Parathyroid adenoma (tissue), 2 donors: Measurements from ENCODE around the gene NEDD4L.

Experiments
- H2AFZ ChIP-seq: fragments of 300-600 bp; sonication (generic); one replicate; pipeline ENCODE4 v1.7.0; 2017; ENCODE audit warnings: antibody characterized with exemption, mild to moderate bottlenecking
- H3K27ac ChIP-seq: fragments of 300-600 bp; sonication (generic); one replicate; pipeline ENCODE4 v1.7.0; 2017
- H3K27me3 ChIP-seq: fragments of 300-600 bp; sonication (generic); one replicate; pipeline ENCODE4 v1.7.0; 2017; ENCODE audit warnings: low read length; ENCODE audit not compliant: control insufficient read depth, insufficient read depth
- H3K36me3 ChIP-seq: fragments of 300-600 bp; sonication (generic); one replicate; pipeline ENCODE4 v1.7.0; 2017; ENCODE audit warnings: low read length; ENCODE audit not compliant: control insufficient read depth, insufficient read depth
- H3K4me1 ChIP-seq: fragments of 300-600 bp; sonication (generic); one replicate; pipeline ENCODE4 v1.7.0; 2017; ENCODE audit warnings: control low read depth
- H3K4me2 ChIP-seq: fragments of 300-600 bp; sonication (generic); one replicate; pipeline ENCODE4 v1.7.0; 2017; ENCODE audit warnings: low read length
- H3K4me3 ChIP-seq: fragments of 300-600 bp; sonication (generic); one replicate; pipeline ENCODE4 v1.7.0; 2017; ENCODE audit warnings: low read depth, low read length
- H3K79me2 ChIP-seq: fragments of 300-600 bp; sonication (generic); one replicate; pipeline ENCODE4 v1.7.0; 2017; ENCODE audit warnings: control low read depth
- H3K9ac ChIP-seq: fragments of 300-600 bp; sonication (generic); one replicate; pipeline ENCODE4 v1.7.0; 2017; ENCODE audit warnings: mild to moderate bottlenecking
- H3K9me3 ChIP-seq: fragments of 300-600 bp; sonication (generic); one replicate; pipeline ENCODE4 v1.7.0; 2017; ENCODE audit warnings: low read length; ENCODE audit not compliant: control insufficient read depth
- CTCF ChIP-seq: fragments of 300-600 bp; sonication (generic); IDR thresholded peaks from one replicate; pipeline ENCODE4 v1.7.0; 2017; ENCODE audit warnings: antibody characterized with exemption, mild to moderate bottlenecking
- donor health status: primary hyperparathyroidism.

The NEDD4L gene

DNA sequence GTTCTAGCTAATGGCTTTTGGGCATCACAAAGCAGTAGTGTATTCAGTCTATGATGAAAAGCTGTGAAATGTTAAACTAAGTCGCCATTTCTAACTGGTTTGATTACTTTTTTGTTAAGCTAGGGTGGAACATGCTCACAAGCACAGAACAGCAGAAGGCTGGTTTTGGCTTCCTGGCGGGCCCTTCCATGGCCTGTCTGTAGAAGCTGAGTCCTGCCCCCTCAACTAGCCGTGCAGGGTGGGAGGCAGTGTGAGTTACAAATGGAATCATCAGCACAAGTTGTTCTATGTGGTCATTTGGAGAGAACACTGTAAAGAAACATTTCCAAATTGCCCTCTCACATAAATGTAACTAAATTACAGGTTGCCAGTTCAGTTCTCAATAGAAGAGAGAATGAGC lies 294.1 kb downstream of the NEDD4L start:
- no peak overlapping the region for H2AFZ ChIP-seq
- H3K79me2 ChIP-seq = no peaks in the 10 kb centered on the region
- H3K27me3 ChIP-seq = no peaks in the 10 kb centered on the region
- H3K9me3 ChIP-seq = no peaks in the 10 kb centered on the region
- H3K4me3 ChIP-seq = no peak overlapping the region
- H3K9ac ChIP-seq = no peak overlapping the region
- H3K4me2 ChIP-seq = no peak overlapping the region
- H3K27ac ChIP-seq = no peak overlapping the region
- no peaks in the 10 kb centered on the region for H3K4me1 ChIP-seq
- no peak for TF ChIP-seq CTCF
- no peaks in the 10 kb centered on the region for H3K36me3 ChIP-seq

DNA sequence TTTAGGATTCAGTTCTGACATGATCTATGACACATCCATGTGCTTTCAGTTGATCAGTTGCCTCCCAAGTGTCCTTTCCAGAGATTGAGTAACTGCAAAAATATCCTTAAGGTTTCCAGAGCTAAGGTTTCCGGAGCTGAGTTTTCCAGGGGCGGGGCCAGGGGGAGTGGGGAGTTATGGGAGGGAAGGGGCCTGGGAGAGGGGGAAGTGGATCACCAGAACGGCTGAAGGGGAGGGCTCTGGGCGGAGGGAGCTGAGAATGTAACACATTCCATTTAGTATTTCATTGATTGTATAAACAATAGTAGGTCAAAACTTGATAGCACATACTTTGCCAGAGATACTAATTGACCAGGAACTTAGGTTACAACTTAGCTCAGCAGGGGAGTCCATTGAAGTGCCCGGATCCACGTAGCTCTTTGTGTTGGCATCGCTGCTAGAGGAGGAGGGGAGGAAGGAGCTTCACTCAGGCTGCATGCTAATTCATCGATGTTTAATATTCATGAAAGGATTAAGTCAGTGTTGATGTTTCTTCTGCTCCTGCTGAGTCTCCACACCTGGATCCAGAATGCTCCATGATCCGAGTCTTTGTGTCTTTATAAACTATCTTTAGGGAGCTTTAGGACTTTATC lies 295.1 kb downstream of the NEDD4L start:
- no peaks in the 10 kb centered on the region for H3K9me3 ChIP-seq
- H3K9ac ChIP-seq = no peak overlapping the region
- no peaks in the 10 kb centered on the region for H3K27me3 ChIP-seq
- no peaks in the 10 kb centered on the region for H3K79me2 ChIP-seq
- no peak overlapping the region for H3K4me2 ChIP-seq
- no peaks in the 10 kb centered on the region for H3K36me3 ChIP-seq
- H3K4me1 ChIP-seq = no peaks in the 10 kb centered on the region
- H3K27ac ChIP-seq = no peak overlapping the region
- no peak overlapping the region for H3K4me3 ChIP-seq
- TF ChIP-seq CTCF = no peak
- no peak overlapping the region for H2AFZ ChIP-seq

GRCh38 chr18:58339890-58340289 lies 295.9 kb downstream of the NEDD4L start:
- Histone ChIP-seq H3K36me3 (no peaks in the 10 kb centered on the region), H3K27me3 (no peaks in the 10 kb centered on the region), H3K27ac (no peak overlapping the region), H3K4me1 (no peaks in the 10 kb centered on the region), H3K9ac (no peak overlapping the region), H3K4me3 (no peak overlapping the region), H3K79me2 (no peaks in the 10 kb centered on the region), H2AFZ (no peak overlapping the region), H3K9me3 (no peaks in the 10 kb centered on the region), H3K4me2 (no peak overlapping the region)
- no peak for TF ChIP-seq CTCF

- H3K79me2 ChIP-seq = no peaks in the 10 kb centered on the region
- H3K27me3 ChIP-seq = no peaks in the 10 kb centered on the region
- no peak overlapping the region for H2AFZ ChIP-seq
- H3K9ac ChIP-seq = no peak overlapping the region
- H3K4me3 ChIP-seq = no peak overlapping the region
- H3K4me1 ChIP-seq = peaks cover 3% of the 10 kb centered on the region
- TF ChIP-seq CTCF = no peak
- H3K27ac ChIP-seq = no peak overlapping the region
- H3K36me3 ChIP-seq = no peaks in the 10 kb centered on the region
- H3K4me2 ChIP-seq = no peak overlapping the region
- H3K9me3 ChIP-seq = no peaks in the 10 kb centered on the region
Measured at GRCh38 chr18:58341916-58342315, 297.9 kb downstream of the NEDD4L start.

GRCh38 chr18:58344080-58344670 lies 300.1 kb downstream of the NEDD4L start:
- TF ChIP-seq CTCF = no peak
- Histone ChIP-seq H3K79me2 (no peaks in the 10 kb centered on the region), H3K27me3 (no peaks in the 10 kb centered on the region), H3K4me3 (no peak overlapping the region), H3K4me2 (no peak overlapping the region), H3K27ac (no peak overlapping the region), H3K9ac (no peak overlapping the region), H3K9me3 (no peaks in the 10 kb centered on the region), H2AFZ (no peak overlapping the region), H3K4me1 (peaks cover 8% of the 10 kb centered on the region), H3K36me3 (no peaks in the 10 kb centered on the region)
